K562 (cell line): ENCODE results near the gene WNT8A. TPM values are rescaled to one million over a fixed set of nuclear protein-coding genes. Genes with fewer than 3 reads are reported as not detected.

Experiments
- ATAC-seq: fragments of 200-7000 bp; cut with Tn5 transposase; 3 replicates; pipeline ENCODE4 v1.9.1; 2020; ENCODE audit warnings: moderate library complexity
- BruUV-seq: library from RNA; stranded (reverse); fragments of 400-500 nt; replicated peaks from 2 replicates; lab custom pipeline; 2021; lab: Mats Ljungman, UMichigan
- CTCF ChIA-PET: fragments of 300-600 bp; formaldehyde crosslinking; extraction: SDS; loops from one replicate; lab custom pipeline; 2021; ENCODE audit warnings: low intra/inter-chr PET ratio; lab: Yijun Ruan, JAX
- POLR2A ChIA-PET: fragments of 300-600, 350-650 bp; sonication (Branson Sonifier 250); formaldehyde crosslinking; extraction: SDS; loops from one replicate; lab custom pipeline; 2021; ENCODE audit warnings: antibody characterized with exemption, inconsistent platforms; lab: Yijun Ruan, JAX
- DNase-seq, 4 experiments: peaks; one replicate each; pipeline versions ENCODE4 v3.0.0 to v3.0.0-alpha.2; 2011 to 2018; ENCODE audit warnings: low spot score in 3 of 4, mixed read lengths in 3 of 4; ENCODE audit errors: extremely low read depth in 1 of 4
- FAIRE-seq: peaks from 2 replicates; lab custom pipeline; 2011; peaks lifted over from hg19 to GRCh38; lab: Jason Lieb, UNC
- H2AFZ ChIP-seq: 2 replicates; pipeline ENCODE4 v1.6.0; 2011; ENCODE audit warnings: low read depth, low read length, control low read depth, inconsistent platforms
- H3K27ac ChIP-seq: fragments of 200-600 bp; 3 replicates; pipeline ENCODE4 v1.8.0; 2011; ENCODE audit warnings: low read depth, mild to moderate bottlenecking, control low read depth, inconsistent platforms, low read length, moderate library complexity, mixed read lengths; ENCODE audit errors: extremely low read depth
- H3K27me3 ChIP-seq, 2 experiments: fragments of 300-600 bp in 1 of 2; 2 replicates in 1 of 2; 3 replicates in 1 of 2; pipeline versions ENCODE4 v1.6.0 to v1.8.0; 2011; ENCODE audit warnings: inconsistent platforms in 2 of 2, low read length in 2 of 2, mild to moderate bottlenecking in 1 of 2, mixed read lengths in 1 of 2, moderate library complexity in 1 of 2; ENCODE audit not compliant: control insufficient read depth in 2 of 2, insufficient read depth in 2 of 2
- H3K36me3 ChIP-seq: fragments of 300-600 bp; 3 replicates; pipeline ENCODE4 v1.8.0; 2011; ENCODE audit warnings: mild to moderate bottlenecking, low read length, inconsistent platforms; ENCODE audit not compliant: control insufficient read depth, insufficient read depth
- H3K4me1 ChIP-seq, 2 experiments: fragments of 200-600 bp in 1 of 2; replicated peaks in 1 of 2; 2 replicates in 1 of 2; 3 replicates in 1 of 2; pipeline versions ENCODE4 v1.5.1 to v1.8.0; 2011; ENCODE audit warnings: inconsistent platforms in 2 of 2, low read length in 2 of 2, mild to moderate bottlenecking in 1 of 2, mixed read lengths in 1 of 2, moderate library complexity in 1 of 2; ENCODE audit not compliant: control insufficient read depth in 2 of 2, insufficient read depth in 2 of 2
- H3K4me2 ChIP-seq: 2 replicates; pipeline ENCODE4 v1.6.1; 2011; ENCODE audit warnings: low read length, control low read depth, inconsistent platforms, mixed read lengths; ENCODE audit not compliant: insufficient read depth
- H3K4me3 ChIP-seq: fragments of 200-600 bp; sonication (generic), shearing (Covaris generic); 2 replicates; pipeline ENCODE4 v1.5.1; 2016; ENCODE audit warnings: control low read depth, inconsistent platforms
- H3K79me2 ChIP-seq: fragments of 200-600 bp; 3 replicates; pipeline ENCODE4 v1.8.0; 2011; ENCODE audit warnings: low read length, inconsistent platforms; ENCODE audit not compliant: control insufficient read depth, insufficient read depth
- H3K9ac ChIP-seq, 2 experiments: 2 replicates each; pipeline versions ENCODE4 v1.6.0 to v1.6.1; 2011; ENCODE audit warnings: low read depth in 2 of 2, low read length in 2 of 2, control low read depth in 1 of 2, inconsistent platforms in 1 of 2, mild to moderate bottlenecking in 1 of 2, mixed read lengths in 1 of 2; ENCODE audit not compliant: insufficient read depth in 1 of 2
- H3K9me1 ChIP-seq: one replicate; pipeline ENCODE4 v1.6.0; 2011; ENCODE audit warnings: inconsistent platforms, mild to moderate bottlenecking, low read length, moderate library complexity; ENCODE audit not compliant: control insufficient read depth, insufficient read depth
- H3K9me3 ChIP-seq: replicated peaks from 2 replicates; pipeline ENCODE4 v1.5.1; 2011; ENCODE audit warnings: low read depth, low read length, inconsistent platforms; ENCODE audit not compliant: control insufficient read depth, insufficient read depth
- H4K20me1 ChIP-seq: replicated peaks from 2 replicates; pipeline ENCODE4 v1.6.1; 2011; ENCODE audit warnings: low read length, inconsistent platforms, mixed read lengths; ENCODE audit not compliant: control insufficient read depth, insufficient read depth
- CAMTA2 ChIP-seq: fragments of 250-450 bp; sonication (Bioruptor Pico); conservative IDR thresholded peaks from 2 replicates; pipeline ENCODE4 v1.5.1; 2022
- CHCHD3 ChIP-seq: fragments of 250-450 bp; sonication (Bioruptor Pico); IDR thresholded peaks from 2 replicates; pipeline ENCODE4 v2.1.2; 2022; ENCODE audit warnings: mild to moderate bottlenecking
- EP300 ChIP-seq: IDR thresholded peaks from 2 replicates; pipeline ENCODE4 v1.6.1; 2012; ENCODE audit warnings: low read length, improper control_type of control experiment
- FOS ChIP-seq: IDR thresholded peaks from 3 replicates; pipeline ENCODE4 v1.6.1; 2011; ENCODE audit not compliant: insufficient read length; ENCODE audit errors: extremely low read depth
- HOXB6 ChIP-seq: fragments of 250-450 bp; sonication (Bioruptor Pico); IDR thresholded peaks from 2 replicates; pipeline ENCODE4 v1.5.1; 2022; ENCODE audit warnings: mild to moderate bottlenecking, borderline replicate concordance
- LEF1 ChIP-seq: fragments of 450-650 bp; IDR thresholded peaks from 2 replicates; pipeline ENCODE4 v1.6.1; 2016; ENCODE audit warnings: mild to moderate bottlenecking
- MEF2D ChIP-seq: conservative IDR thresholded peaks from 2 replicates; pipeline ENCODE4 v1.6.1; 2016; ENCODE audit warnings: low read depth, missing genetic modification characterization, missing compliant biosample characterization
- POLR2AphosphoS5 ChIP-seq: IDR thresholded peaks from 2 replicates; pipeline ENCODE4 v1.6.1; 2011; ENCODE audit warnings: mild to moderate bottlenecking, low read depth, low read length, moderate library complexity; ENCODE audit not compliant: control insufficient read depth, insufficient read depth
- SIRT6 ChIP-seq: IDR thresholded peaks from one replicate; pipeline ENCODE4 v1.6.1; 2012; ENCODE audit warnings: low read depth, mild to moderate bottlenecking, control low read depth, inconsistent platforms, low read length, moderate library complexity
- TEAD2 ChIP-seq: fragments of 450-650 bp; IDR thresholded peaks from 2 replicates; pipeline ENCODE4 v1.6.1; 2016; ENCODE audit warnings: missing genetic modification characterization, control low read depth, missing compliant biosample characterization
- ZMIZ1 ChIP-seq, 2 experiments: fragments of 150-350 bp in 1 of 2; IDR thresholded peaks; 2 replicates each; pipeline ENCODE4 v1.6.1; 2012 to 2016; ENCODE audit warnings: low read depth in 2 of 2, low read length in 2 of 2, mild to moderate bottlenecking in 1 of 2, moderate library complexity in 1 of 2
- ZNF232 ChIP-seq: sonication (generic); formaldehyde crosslinking; IDR thresholded peaks from 2 replicates; pipeline ENCODE4 v1.8.0; 2022; ENCODE audit warnings: mild to moderate bottlenecking, missing genetic modification reagents
- WGBS: fragments of 100-300 bp; shearing (Covaris generic); methylation state at CpG from one replicate; pipeline ENCODE4 v1.1.6; 2016; ENCODE audit warnings: low coverage, mixed read lengths; ENCODE audit not compliant: insufficient coverage; ENCODE audit errors: missing lambda C conversion rate; 5-methylcytosine and 5-hydroxymethylcytosine counted together
- in situ Hi-C: fragments of 300-500 bp; cut with MboI; formaldehyde crosslinking; loops from 4 replicates; pipeline ENCODE4 v1.15.0; 2018; ENCODE audit warnings: inconsistent platforms, mixed read lengths
- intact Hi-C: fragments of 100-400 bp; cut with micrococcal nuclease; formaldehyde crosslinking; loops from 2 replicates; pipeline ENCODE4 v1.14.2; 2022
- polyA plus RNA-seq, 8 experiments: library from polyadenylated mRNA; depleted of rRNA in 4 of 8; stranded (reverse) in 5 of 8; unstranded in 3 of 8; fragments of >200 nt; fragmentation: Nextera tagmentation in 2 of 8; fragmentation: Illumina TruSeq in 1 of 8; extraction: Ambion mirVana in 2 of 8; extraction: Trizol in 1 of 8; gene quantifications; 2 replicates each; pipeline versions ENCODE4 v1.2.1 to v1.2.3, GENCODE V29; 2011 to 2014; ENCODE audit warnings: inconsistent platforms in 1 of 8, missing spikeins in 1 of 8
- total RNA-seq, 7 experiments: library from RNA; depleted of rRNA in 6 of 7; stranded (reverse); fragments of >200 nt in 6 of 7; fragmentation: Illumina TruSeq in 2 of 7; extraction: Trizol in 2 of 7; gene quantifications; 2 replicates each; pipeline versions ENCODE4 v1.2.1 to v1.2.3, GENCODE V29; 2011 to 2021; ENCODE audit warnings: low replicate concordance in 1 of 7
- TF ChIP-seq, protein P1 (sequence below), 2 experiments: IDR thresholded peaks in 1 of 2; conservative IDR thresholded peaks in 1 of 2; 2 replicates each; pipeline ENCODE4 v1.6.1; 2016; ENCODE audit warnings: low read depth in 2 of 2, mild to moderate bottlenecking in 1 of 2, missing compliant biosample characterization in 1 of 2, missing genetic modification characterization in 1 of 2, moderate library complexity in 1 of 2

The WNT8A gene
- total and polyA plus RNA-seq, 9 of the 15 experiments (the other 6 are each of a cell fraction or from before 2014, with no cell fraction given): not detected

- TF ChIP-seq ZMIZ1 (IDR thresholded peaks at IDR 0.05; ENCODE audit: low read depth in 2 of 2, low read length in 2 of 2) (no peak), ZNF232 (CRISPR knock-in tag) (no peak), TEAD2 (tag) (no peak), MEF2D (tag) (no peak), FOS (no peak), EP300 (no peak), LEF1 (no peak)
Observed at GRCh38 chr5:138129347-138129746, 45.5 kb downstream of the WNT8A start (continued).

- H3K27me3 ChIP-seq: peaks cover 7% of the 10 kb centered on the region in 2 experiments; a peak in 3 of 5 replicates
- H3K9me3 ChIP-seq: no peaks in the 10 kb centered on the region
- ATAC-seq (no peak), FAIRE-seq (no peak), DNase-seq (no peak)
- 24% methylated on average over 7 of the region's 7 CpGs for WGBS
- H3K27ac ChIP-seq: no peak overlapping the region
- ChIA-PET POLR2A (interaction anchor here (1.0 to 1.6 kb wide), 3 partner anchors 10 to 503 kb away, joined by 3 to 5 read pairs (median 3); no protein-coding TSS in a partner anchor), CTCF (interaction anchor here (0.7 to 2.9 kb wide), 7 partner anchors 55 to 811 kb away, joined by 3 to 32 read pairs (median 10); no protein-coding TSS in a partner anchor)
- no peak overlapping the region for H3K4me2 ChIP-seq
- H2AFZ ChIP-seq: peak overlapping the region; percentile 56
- in situ Hi-C loops: loop anchor here (10.0 kb wide), 1 partner anchor 478 kb away; no protein-coding TSS in a partner anchor
- H3K9ac ChIP-seq: no peak overlapping the region
- intact Hi-C loops: loop anchor here (2.0 to 5.0 kb wide), 2 partner anchors 480 to 504 kb away; no protein-coding TSS in a partner anchor
- no peaks in the 10 kb centered on the region for H3K9me1 ChIP-seq
- no TSS peak for BruUV-seq
- no peaks in the 10 kb centered on the region for H3K4me1 ChIP-seq
- H4K20me1 ChIP-seq: no peaks in the 10 kb centered on the region
- H3K36me3 ChIP-seq: no peaks in the 10 kb centered on the region
- H3K79me2 ChIP-seq: no peaks in the 10 kb centered on the region
- H3K4me3 ChIP-seq: no peak overlapping the region
- TF ChIP-seq, protein P1, sequence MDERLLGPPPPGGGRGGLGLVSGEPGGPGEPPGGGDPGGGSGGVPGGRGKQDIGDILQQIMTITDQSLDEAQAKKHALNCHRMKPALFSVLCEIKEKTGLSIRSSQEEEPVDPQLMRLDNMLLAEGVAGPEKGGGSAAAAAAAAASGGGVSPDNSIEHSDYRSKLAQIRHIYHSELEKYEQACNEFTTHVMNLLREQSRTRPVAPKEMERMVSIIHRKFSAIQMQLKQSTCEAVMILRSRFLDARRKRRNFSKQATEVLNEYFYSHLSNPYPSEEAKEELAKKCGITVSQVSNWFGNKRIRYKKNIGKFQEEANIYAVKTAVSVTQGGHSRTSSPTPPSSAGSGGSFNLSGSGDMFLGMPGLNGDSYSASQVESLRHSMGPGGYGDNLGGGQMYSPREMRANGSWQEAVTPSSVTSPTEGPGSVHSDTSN (CRISPR knock-in tag; IDR thresholded peaks at IDR 0.05; ENCODE audit: low read depth): no peak
- TF ChIP-seq, protein P1 (tag; conservative IDR thresholded peaks at IDR 0.05; ENCODE audit: low read depth): no peak
- TF ChIP-seq CAMTA2 (CRISPR knock-in tag) (no peak), SIRT6 (no peak), HOXB6 (no peak), CHCHD3 (no peak), POLR2AphosphoS5 (no peak)
Observed at GRCh38 chr5:138132543-138132942, 48.7 kb downstream of the WNT8A start.
